Activated CD8-positive, alpha-beta memory T cell treated with anti-CD3 and anti-CD28 coated beads, Interleukin-2, amount 50 U/mL, for 24 hours (primary cell): ENCODE data around the gene KCNG1.

Source experiments
- DNase-seq: peaks from one replicate; pipeline ENCODE4 v3.0.0-alpha.2; 2020; ENCODE audit errors: extremely low read depth

The KCNG1 gene

DNA sequence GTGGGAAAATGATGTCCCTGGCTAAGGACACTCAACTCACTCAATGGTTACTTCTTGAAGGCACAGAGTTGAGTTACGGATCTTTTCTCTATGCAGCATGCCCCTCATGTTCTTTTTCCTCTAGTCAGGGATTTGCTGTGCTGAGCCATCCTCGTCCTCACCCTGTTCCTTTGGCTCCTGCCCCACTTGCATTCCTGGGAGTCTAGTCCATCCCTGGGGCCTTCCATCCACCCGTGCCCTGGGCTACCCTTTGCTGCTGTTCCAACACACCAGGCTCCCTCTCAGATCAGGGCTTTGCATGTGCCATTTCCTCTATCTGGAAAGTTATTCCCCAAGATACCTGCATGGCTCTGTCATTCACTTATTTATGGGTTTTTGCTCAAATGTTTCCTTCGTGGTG is 13.3 kb upstream of the KCNG1 start:
- DNase-seq = no peak

DNA sequence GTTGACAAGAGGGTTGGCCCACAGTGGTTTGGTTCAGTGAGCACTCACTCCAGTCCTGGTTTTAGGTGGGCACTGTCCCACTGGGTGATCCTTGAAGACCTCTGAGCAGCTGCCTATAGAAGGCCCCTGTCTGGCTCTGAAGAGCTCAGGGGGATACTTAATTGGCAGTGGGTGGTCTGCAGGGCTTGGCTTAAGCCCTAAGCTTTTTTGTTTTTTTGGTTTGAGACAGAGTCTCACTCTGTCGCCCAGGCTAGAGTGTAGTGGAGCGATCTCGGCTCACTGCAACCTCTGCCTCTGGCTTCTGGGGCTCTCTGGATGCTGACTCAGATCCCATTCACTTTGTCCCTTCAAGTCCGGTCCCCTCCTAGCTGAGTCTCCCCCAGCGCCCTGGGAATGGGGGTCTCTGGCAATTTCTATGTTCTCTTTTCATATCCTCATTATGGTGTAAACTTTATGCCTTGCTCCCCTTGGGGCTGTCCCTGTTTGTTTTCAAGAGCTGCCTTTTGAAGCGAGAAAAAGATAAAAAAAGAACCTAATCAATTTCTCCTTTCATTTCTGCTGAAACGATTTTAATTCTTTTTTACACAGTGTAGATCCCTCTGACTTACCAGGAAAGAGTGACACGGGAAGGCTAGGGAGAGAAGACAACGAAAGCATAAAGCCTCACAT is 12.2 kb upstream of the KCNG1 start:
- DNase-seq = no peak

DNA sequence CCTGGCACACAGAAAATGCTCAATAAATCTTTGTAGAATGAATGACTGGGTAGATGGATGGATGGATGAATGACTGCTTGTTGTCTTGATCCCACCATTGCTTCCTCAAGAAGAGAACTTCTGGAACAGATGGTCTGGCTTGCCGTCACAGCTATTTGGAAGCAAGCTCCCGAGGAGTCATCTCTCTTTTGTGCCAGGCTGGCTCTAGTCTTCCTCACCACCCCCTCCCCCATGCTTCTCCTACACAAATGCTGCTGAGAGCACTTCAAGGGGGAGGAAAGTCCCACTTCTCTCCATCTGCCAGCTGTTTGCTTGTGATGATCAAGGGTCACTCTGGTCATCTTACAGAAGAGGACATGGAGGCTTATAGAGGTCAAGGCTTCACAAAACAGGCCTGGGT is 11.6 kb upstream of the KCNG1 start:
- no peak for DNase-seq

DNA sequence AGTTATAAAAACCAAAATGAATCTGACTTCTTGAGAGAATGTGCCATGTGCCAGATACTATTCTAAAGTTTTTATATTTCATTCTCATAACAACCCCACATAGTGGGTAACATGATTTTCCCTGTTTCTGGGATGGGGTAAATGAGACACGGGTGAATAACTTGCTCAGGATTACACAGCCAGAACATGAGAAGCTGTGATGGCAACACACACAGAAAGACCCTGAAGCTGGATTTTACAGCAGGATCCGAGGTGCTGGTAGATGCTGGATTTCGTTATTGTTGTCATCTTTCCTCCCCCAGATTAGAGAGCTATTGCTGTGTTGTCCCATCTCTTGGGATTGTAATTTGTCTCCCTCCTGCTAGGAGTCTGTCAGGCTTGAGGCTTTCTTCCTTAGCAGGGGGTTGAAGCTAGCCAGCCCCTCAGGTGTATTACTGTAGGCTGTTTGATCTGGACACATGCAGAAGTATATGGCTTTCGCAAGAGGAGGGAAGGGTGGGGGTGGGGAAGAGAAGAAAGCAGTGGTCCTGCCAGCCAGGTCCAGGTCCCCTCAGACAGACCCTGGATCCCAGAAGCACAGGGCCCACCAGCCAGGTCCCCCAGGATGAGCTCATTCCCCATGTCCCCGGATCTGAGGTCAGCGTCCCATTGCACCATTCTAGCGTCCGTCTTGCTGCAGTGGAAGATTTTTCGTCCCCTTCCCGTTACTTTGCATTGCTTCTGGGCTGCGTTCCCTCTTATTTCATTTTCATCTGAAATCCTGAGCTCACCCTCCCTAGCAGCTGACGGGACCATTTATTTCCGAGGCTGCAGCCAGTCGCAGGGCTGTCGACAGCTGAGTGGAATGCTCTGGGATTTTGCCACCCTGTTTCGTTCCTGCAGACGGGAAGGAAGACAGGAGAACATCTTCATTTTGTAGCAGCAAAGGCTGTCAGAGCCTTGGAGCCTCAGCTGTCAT is 7.3 kb upstream of the KCNG1 start:
- DNase-seq = no peak

DNA sequence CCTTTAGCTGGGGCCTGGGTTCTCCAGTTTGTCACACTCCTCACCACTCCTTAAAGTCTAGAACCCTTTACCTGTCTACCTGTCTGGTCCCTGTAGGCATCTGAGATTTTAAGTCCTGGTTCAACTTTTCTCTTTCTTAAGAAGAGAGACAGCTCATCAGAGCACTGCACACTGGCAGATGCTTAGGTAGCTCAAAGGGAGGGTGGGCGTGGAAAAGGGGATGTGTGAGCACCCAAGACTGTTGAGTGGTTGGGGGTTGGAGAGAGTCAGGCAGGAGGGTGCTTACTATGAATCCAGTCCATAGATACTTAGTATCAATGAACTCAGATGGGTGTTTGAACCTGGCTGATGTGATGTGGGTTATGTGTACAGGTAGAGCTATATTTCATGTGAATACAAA is 6.6 kb upstream of the KCNG1 start:
- DNase-seq = no peak

DNA sequence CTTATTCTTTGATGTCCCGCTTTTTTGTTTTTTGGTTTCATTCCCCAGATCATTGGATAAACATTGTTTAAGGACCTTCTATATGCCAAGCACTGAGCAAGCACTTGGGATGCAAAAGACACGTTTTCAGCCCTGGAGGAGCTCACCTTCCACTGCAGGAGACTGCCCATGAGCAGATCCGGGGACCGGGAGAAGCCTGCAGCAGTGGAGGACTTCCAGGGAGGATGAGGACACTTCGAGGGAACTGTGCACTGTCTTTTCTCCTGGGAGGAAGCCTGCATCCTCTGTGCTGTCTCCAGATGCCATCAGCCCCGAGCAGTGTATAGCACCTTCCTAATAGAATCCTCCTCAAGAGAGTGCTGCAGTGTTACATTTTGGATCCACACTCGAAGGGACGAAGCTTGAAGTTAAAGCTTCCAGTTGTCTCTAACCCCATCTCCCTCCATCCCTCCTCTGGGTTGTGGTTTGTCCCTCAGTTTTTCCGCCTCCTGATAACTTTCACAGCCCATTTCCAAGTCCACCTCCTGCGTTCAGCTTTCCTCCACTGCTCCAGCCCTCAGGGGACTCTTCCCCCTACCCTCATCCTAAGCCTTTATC is 5.8 kb upstream of the KCNG1 start:
- DNase-seq = no peak

DNA sequence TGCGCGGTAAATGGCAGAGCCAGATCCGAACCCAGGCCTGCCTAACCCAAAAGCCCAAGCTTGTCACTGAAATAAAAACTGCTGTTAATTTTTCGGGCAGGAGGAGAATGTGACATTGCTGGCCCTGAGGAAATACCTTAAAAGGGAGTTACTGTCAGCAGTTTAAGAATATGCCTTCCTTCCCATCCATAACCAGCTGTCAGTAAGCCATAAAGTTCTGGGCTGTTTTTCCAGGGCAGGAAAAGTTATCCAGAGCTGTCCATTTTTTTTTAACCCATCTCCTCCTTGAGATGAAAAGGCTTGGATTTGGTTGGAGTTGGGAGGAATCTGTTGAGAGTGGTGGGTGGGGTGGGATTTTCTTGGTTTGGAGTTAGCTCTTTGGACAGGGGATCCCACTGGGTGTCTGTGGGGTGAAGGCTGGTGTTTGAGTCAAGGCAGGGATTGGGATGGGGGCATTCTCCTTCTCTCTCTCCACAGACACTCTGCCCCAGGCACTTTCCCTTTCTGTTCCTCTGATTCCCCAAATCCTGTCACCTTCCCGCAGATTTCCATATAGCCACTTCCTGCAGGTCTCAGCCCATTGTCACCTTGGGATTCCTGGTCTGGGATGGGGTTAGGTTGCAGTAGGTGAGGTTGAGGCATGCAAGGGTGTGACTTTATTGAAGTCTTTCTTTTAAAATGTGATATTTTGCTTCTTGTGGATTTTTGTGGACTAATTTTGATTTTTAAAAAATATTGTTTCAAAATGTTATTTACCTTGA is 4.3 kb upstream of the KCNG1 start:
- no peak for DNase-seq

DNA sequence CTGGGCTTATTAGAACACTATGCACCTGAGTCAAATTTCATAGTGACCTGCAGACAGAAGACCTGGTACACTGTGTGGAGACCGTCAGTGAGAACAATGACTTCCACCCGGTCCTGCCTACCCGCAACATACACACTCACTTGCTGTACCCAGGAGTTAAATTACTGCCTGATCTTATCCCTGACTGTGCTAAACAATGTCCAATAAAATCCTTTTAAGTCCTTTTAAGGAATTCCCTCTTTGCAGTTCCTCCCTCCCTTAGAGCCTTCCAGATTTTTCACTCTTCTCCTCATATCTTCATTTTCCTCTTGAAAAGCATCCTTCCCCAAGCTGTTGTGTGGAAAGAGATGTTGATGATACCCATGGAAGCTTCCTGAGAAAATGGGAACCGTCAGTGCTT is 3.4 kb upstream of the KCNG1 start:
- no peak for DNase-seq

DNA sequence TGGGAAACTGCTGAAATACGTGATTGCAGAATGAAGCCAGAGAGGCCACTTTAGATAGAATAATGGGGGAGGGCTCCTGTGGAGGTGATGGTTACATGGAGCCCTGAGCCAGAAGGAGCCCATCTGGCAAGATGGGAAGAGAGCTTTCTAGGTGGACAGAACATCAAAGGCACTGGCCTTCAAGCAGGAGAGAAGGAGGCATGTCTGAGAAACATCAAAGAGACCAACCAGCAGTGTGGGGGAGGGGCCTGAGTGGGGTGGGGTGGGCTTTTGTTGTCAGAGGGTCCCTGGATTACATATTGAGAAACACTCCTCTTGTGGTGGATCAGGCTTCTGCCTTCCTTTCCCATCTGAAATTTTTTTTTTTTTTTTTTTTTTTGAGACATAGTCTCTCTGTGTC is 1.9 kb upstream of the KCNG1 start:
- DNase-seq = no peak

DNA sequence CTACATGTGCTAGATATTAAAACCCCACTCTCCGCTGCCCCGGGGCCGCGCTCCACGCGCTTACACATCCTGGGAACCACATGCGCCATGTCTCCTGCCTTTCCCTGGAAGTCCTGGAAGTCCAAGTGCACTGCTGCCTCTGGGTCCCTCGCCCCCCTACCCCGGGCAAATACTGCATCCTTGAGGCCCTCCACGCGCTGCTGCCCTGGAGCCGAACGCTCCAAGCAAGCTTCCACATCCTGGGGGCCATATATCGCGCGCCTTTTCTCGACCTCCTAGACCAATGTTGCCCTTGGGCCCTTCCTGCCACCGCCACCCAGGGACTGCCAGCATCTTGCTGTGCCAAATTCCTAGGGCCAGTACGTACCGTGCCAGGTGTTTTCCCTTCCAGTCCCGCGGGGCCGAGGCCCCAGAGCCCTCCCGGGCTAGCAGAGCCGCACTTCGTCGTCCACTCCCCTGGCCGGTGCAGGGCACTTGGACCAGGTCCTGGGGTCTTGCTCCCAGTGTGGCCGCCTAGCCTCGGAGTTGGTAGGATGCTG is 779 bp upstream of the KCNG1 start:
- DNase-seq = no peak

DNA sequence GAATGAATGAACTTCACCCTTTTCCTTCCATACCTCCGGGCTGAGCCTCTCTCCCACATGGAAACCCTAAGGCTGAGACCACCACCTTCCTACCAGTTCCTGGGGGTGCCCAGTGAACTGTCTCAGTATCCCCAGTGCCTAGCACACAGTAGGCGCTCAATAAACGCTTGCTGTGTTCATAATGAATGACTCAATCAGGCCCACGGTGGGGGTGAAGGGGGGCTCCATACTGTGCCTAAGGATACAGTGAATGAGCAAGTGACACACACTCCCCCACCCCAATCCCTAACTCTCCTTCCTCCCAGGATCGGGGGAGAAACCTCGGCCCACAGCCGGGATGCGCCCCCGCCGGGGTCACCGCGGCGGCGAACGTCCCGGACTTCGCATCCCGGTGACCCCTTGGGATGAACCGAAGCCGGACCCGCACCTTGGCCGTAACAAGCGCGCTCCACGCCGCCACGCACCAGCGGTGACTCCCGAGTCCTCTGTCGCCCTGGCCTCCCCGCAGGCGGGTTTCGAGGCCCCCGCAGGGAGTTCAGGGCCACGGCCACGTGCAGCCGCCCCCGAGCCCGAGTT is 592 bp downstream of the KCNG1 start:
- no peak for DNase-seq

DNA sequence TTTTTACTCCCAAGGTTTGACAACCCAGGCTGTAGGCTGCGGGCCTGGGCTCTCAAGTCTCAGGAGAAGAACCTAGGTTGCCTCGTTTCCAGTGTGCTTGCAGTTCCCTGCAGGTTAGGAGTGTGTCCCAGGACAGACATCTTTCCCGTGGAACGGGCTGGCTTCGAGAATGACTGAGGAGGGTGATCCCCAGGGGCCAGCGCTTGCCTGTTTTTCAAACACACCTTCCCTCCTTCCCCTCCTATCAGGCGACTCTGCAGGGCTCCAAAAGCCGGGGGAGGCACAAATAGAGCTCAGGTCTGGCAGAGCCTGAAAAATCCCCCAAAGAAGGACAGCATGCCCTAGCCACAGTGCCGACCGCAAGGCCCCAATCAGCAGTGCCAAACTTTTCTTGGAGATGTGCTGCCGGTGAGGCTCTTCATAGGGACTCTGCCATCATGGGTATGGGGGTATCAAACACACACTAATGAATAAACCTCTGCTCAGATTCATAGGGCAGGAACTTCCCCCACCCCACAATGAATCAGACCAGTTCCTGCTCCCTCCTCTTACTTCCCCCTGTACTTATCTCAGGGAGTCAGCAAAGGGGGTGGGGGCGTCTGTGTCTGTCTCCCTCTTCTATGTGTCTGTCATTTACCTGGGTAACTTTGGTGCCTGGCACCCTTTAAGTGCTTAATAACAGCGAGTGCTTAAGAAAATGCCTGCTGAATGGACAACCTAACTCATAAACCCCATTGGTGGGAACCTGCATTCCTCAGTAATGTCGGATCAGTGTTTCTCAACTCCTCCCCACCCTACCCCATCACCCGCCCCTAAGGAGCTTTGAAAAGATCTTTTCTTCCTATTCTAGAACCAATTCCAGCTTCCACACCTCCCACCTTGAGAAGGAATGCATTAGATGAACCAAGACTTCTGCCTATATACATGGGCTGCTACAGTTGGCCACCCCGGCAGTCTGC is 1.6 kb downstream of the KCNG1 start:
- DNase-seq = no peak

DNA sequence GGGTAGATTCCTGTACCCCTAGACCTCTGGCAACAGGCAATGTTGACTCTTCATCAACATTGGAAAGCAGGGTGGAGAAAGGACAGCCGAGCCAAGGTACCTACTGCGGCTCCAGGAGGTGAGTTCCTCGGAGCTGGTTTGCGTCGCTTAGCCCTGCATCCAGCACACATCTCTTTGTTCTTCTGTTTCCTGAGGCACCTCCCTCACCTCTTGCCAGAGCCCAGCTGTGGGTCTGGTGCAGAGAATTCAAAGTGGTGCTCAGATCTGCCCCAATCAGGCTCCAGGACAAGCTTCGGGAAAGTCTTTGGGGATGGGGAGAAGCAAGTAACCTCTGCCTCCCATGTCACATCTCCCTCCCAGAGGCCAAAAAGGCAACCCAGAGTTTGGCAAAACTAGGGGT is 2.2 kb downstream of the KCNG1 start:
- DNase-seq = no peak

DNA sequence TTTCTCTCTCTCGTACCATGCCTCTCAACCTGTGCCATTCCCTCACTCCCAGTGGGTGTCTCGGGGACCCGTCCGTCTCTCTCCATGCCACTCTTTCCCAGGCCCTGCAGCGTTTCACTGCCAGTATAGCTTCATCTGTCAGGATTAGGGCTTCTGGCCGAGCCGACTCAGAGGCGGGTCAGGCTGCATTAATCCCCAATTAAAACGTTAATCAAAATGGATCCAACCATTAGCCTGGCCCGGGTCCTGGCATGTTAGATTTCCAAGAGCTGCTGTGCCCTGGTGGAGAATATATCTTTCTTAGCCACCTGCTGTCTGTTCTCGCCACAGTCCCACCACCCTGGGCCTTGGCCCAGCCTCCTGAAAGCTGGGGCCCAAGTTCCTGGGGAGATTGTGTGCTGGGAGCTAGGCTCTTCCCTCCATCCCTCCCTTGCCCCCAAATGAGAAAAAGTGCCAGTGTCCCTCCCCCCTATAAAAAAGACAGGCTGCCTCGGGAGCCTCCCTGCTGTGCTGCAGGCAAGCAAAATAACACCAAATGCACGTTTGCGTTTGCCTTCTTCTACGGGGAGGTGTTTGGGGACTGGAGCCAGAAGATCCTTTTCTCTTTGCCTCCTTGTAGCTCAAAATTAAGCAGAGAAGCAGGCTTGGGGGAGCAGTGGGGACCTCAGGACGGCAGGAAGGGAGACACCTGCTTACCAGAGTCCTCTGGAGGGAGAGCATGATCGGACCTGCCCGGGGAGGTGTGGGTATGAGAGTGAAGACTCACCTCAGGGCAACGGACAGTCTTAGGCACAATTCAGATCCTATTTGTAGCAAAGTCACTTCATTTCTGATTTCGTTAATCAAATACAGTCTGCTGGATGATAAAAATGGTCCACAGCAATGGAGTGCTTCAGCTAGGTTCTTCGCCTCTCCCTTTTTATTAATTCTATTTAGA is 3.0 kb downstream of the KCNG1 start:
- DNase-seq = no peak

DNA sequence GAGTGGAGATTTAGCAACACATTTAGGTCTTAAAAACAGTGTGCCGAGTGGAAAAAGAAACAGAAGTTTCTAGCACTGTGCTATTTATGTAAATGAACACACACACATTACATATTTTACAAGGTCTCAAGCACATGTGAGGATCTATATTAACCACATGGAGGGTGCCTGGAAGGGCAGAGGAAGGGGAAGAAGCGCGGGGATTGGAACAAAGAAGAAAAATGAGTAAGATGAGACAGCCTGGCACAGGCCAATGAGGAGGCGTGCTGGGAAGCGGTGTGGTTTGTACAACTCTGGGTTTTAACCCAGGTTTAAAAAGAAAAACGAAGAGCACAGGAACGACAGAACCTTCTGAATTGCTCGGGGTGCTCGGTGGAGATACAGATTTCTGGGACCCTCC is 5.7 kb downstream of the KCNG1 start:
- DNase-seq = no peak

DNA sequence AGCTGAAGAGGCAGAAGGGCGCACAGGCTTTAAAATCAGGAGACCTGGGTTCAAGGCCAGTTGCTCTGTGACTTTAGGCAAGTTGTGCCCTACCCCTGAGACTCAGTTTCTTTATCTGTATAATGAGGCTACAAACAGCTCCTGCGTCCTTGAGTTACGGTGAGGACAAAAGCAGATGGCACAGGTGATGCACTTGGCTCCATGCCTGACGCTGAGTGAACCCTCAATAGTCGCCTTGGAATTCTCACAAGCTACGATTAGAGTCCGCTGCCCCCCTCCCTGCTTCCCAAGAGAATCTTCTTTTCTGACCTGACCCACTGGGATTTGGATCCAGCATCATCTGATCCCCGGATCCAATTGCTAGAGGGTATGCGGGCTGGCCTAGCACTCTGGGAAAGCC is 6.4 kb downstream of the KCNG1 start:
- no peak for DNase-seq

DNA sequence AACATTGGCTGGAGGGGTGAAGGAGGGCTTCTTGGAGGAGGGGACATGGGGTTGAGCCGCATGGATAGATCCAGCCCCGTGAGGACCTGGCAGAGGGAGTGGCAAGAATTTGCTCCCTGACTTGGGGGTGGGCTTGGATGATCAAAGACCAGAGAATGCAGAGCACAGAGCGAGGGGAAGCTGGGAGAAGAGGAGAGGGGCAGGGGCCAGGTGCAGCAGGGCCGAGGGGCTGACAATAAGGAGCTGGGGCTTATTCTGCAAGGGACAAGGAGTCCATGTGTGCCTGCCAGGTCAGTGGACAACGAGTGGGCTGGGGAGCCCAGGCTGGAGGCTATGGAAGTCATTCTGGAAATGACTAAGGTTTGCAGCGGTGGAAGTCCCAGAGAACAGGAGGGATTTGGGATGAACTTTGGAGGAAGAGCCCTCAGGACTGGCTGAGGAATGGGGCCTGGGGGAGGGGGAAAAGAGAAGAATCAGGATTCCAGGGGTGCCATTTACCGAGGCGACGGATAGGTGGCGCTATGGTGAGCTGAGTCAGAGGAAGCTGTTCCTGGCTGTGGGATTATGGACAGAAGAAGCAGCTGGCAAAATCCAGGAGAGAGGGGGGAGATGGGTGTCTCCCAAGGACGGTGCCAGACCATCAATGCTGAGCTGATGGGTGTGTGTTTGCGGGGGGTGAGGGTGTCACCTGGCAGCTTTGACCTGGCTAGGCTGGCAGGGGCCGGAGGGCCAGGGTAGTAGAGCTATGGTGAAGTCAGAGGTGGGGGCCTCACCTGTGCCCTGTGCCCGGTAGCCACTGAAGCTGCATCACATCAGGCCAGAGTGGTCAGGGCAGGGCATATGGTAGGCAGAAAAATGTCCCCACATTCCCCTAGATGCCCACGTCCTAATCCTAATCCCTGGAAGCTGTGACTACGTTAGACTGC is 7.8 kb downstream of the KCNG1 start:
- DNase-seq = no peak
